Measurements from ENCODE around the gene UBXN7. TPM values are rescaled to one million over a fixed set of nuclear protein-coding genes. Genes with fewer than 3 reads are reported as not detected.
A peak's percentile ranks its signal among the peaks of the same experiment; 100 is the strongest.

UBXN7 gene
- total and polyA plus RNA-seq, 2 of the 4 experiments (the other 2 are of a cell fraction) = 8.6 to 16.1 TPM

- CTCF ChIA-PET = no interaction called here
- H3K27me3 ChIP-seq (ENCODE audit: control insufficient read depth, insufficient read depth, low read length) = no peaks in the 10 kb centered on the region
These were observed 116.4 kb downstream of the UBXN7 start for GRCh38 chr3:196315821-196316220.

More at GRCh38 chr3:196315821-196316220, 116.4 kb downstream of the UBXN7 start:
- Histone ChIP-seq H3K56ac (ENCODE audit: extremely low read depth, insufficient read depth, low read length) (no peak overlapping the region), H3K36me3 (ENCODE audit: control insufficient read depth, insufficient read depth, low read length) (no peaks in the 10 kb centered on the region), H2BK5ac (ENCODE audit: low read depth, low read length, poor library complexity, severe bottlenecking) (no peak overlapping the region), H2BK20ac (ENCODE audit: low read depth, low read length) (no peak overlapping the region), H2BK15ac (ENCODE audit: low read depth, low read length) (no peak overlapping the region), H2AFZ (replicated peaks; ENCODE audit: low read length, poor library complexity) (no peak overlapping the region), H2AK5ac (ENCODE audit: low read depth, low read length) (no peak overlapping the region), H3K4me1 (ENCODE audit: control insufficient read depth, insufficient read depth, low read length) (no peaks in the 10 kb centered on the region), H2BK120ac (ENCODE audit: low read depth, low read length) (no peak overlapping the region), H3K27ac (ENCODE audit: insufficient read depth, low read length) (no peak overlapping the region), H3K14ac (replicated peaks; ENCODE audit: low read depth, low read length) (no peak overlapping the region), H3K4ac (ENCODE audit: low read depth, low read length) (no peak overlapping the region), H3K23ac (ENCODE audit: low read depth, low read length) (peak overlapping the region; percentile 79; the same call in 1 of the 2 replicates), H3K9ac (ENCODE audit: low read depth, low read length) (no peak overlapping the region), H3K9me1 (ENCODE audit: insufficient read depth, low read length) (peaks cover 9% of the 10 kb centered on the region; the same call in 1 of the 2 replicates), H4K5ac (ENCODE audit: low read depth, low read length) (no peak overlapping the region), H3K4me2 (ENCODE audit: low read depth, low read length) (no peak overlapping the region), H3K4me3 (ENCODE audit: insufficient read depth, low read depth, low read length) (no peak overlapping the region), H3K18ac (ENCODE audit: low read depth, low read length) (no peak overlapping the region), H3K79me1 (ENCODE audit: low read depth in 1 of 2, low read length in 2 of 2) (peaks cover 9 to 24% of the 10 kb centered on the region in 2 experiments), H4K20me1 (ENCODE audit: insufficient read depth, low read length) (no peaks in the 10 kb centered on the region; the same call in none of the 2 replicates), H4K8ac (ENCODE audit: low read depth in 2 of 2, low read length in 2 of 2) (no peak overlapping the region), H2AK9ac (replicated peaks; ENCODE audit: low read depth, low read length, poor library complexity) (no peak overlapping the region), H3K9me3 (ENCODE audit: control insufficient read depth, insufficient read depth, low read length) (no peaks in the 10 kb centered on the region), H4K91ac (ENCODE audit: insufficient read depth, low read depth, low read length) (no peak overlapping the region)
- no CpG with 5 or more reads among the region's 1 CpG for WGBS, 2 experiments (ENCODE audit: extremely low coverage in 2 of 2, insufficient read length in 1 of 2)
- TF ChIP-seq MAZ (IDR thresholded peaks at IDR 0.05; ENCODE audit: borderline replicate concordance, low read depth, low read length) (no peak), ELK1 (IDR thresholded peaks at IDR 0.05; ENCODE audit: borderline replicate concordance, low read depth, low read length) (no peak), FOS (IDR thresholded peaks at IDR 0.05; ENCODE audit: low read depth, low read length) (no peak), MXI1 (IDR thresholded peaks at IDR 0.05; ENCODE audit: borderline replicate concordance, low read depth, low read length) (no peak), CEBPB (IDR thresholded peaks at IDR 0.05; ENCODE audit: low read depth, low read length) (no peak), RFX5 (IDR thresholded peaks at IDR 0.05; ENCODE audit: low read depth, low read length) (no peak), NFE2L2 (IDR thresholded peaks at IDR 0.05; ENCODE audit: low read depth, low read length) (no peak), RCOR1 (IDR thresholded peaks at IDR 0.05; ENCODE audit: insufficient replicate concordance, low read length) (no peak), SMC3 (IDR thresholded peaks at IDR 0.05; ENCODE audit: low read depth, low read length) (no peak), BHLHE40 (IDR thresholded peaks at IDR 0.05; ENCODE audit: low read depth, low read length) (no peak), MAFK (IDR thresholded peaks at IDR 0.05; ENCODE audit: low read depth, low read length) (no peak), POLR2A (IDR thresholded peaks at IDR 0.05; ENCODE audit: low read depth, low read length) (no peak), CTCF (conservative IDR thresholded peaks at IDR 0.05; ENCODE audit: low read depth, low read length) (no peak), USF2 (IDR thresholded peaks at IDR 0.05; ENCODE audit: low read depth, low read length) (no peak), CHD1 (IDR thresholded peaks at IDR 0.05; ENCODE audit: low read depth, low read length) (no peak), RAD21 (IDR thresholded peaks at IDR 0.05; ENCODE audit: low read length) (no peak)
- dilution Hi-C loops (cut with HindIII; ENCODE audit: low sequenced_read_pairs, unreplicated experiment) = no loop called here
- POLR2A ChIA-PET (ENCODE audit: unreplicated experiment) = no interaction called here
- no TSS peak for BruUV-seq (replicated peaks)
- in situ Hi-C loops (cut with MboI; ENCODE audit: low sequenced_read_pairs) = no loop called here
- DNase-seq = no peak
- ATAC-seq (ENCODE audit: low read depth) = no peak
- intact Hi-C loops (cut with micrococcal nuclease) = no loop called here
